GM21576 (cell line): ENCODE data around the gene LCN12.

Experiments used
- ATAC-seq: cut with Tn5 transposase; IDR thresholded peaks from one replicate; pipeline ENCODE4 v1.9.1; 2021; ENCODE audit warnings: mild to moderate bottlenecking, moderate library complexity; ENCODE audit not compliant: unreplicated experiment

LCN12 gene

GRCh38 chr9:136944519-136945332, 7.3 kb upstream of the LCN12 start, which contains the start of the genes C8G and FBXW5:
Gene C8G (plus strand): TSS chr9:136945243. CDS start chr9:136945321, 78 bp downstream.
Gene FBXW5 (minus strand): TSS chr9:136944738. CDS start chr9:136944083, 655 bp downstream.
- ATAC-seq = peak; percentile 57

- ATAC-seq = no peak
These were observed 6.5 kb upstream of the LCN12 start for GRCh38 chr9:136945333-136946227.

GRCh38 chr9:136946228-136947027, 5.6 kb upstream of the LCN12 start:
- no peak for ATAC-seq

- no peak for ATAC-seq
These were observed 4.8 kb upstream of the LCN12 start for GRCh38 chr9:136947028-136947891.

- no peak for ATAC-seq
These were observed 4.0 kb upstream of the LCN12 start for GRCh38 chr9:136947955-136948510.

GRCh38 chr9:136949239-136949816, 2.7 kb upstream of the LCN12 start:
- no peak for ATAC-seq

- peak; percentile 81 for ATAC-seq
These were observed 2.0 kb upstream of the LCN12 start for GRCh38 chr9:136949817-136950655.

- no peak for ATAC-seq
These were observed 1.3 kb upstream of the LCN12 start for GRCh38 chr9:136950656-136951276.

- no peak for ATAC-seq
These were observed 313 bp downstream of the LCN12 start for GRCh38 chr9:136952321-136952850.

- no peak for ATAC-seq
These were observed 1.1 kb downstream of the LCN12 start for GRCh38 chr9:136952876-136953770.

- no peak for ATAC-seq
These were observed 1.7 kb downstream of the LCN12 start for GRCh38 chr9:136953771-136954269.

- ATAC-seq = no peak
These were observed 2.4 kb downstream of the LCN12 start for GRCh38 chr9:136954270-136955083.

GRCh38 chr9:136955202-136955942, 3.3 kb downstream of the LCN12 start:
- ATAC-seq = no peak

- ATAC-seq = no peak
These were observed 3.9 kb downstream of the LCN12 start for GRCh38 chr9:136955943-136956335.

GRCh38 chr9:136956604-136957003, 4.5 kb downstream of the LCN12 start:
- ATAC-seq = no peak
